Fibroblast of skin of left quadriceps (primary cell): Measurements from ENCODE around the gene RABGAP1L.
"Not testable (repeated sequence)": the region's sequence is repeated elsewhere in the genome, so short reads cannot be mapped to it uniquely, and the experiment has no call there.

Source experiments
- DNase-seq, 2 experiments: peaks; one replicate each; pipeline ENCODE4 v3.0.0-alpha.2; 2013; ENCODE audit warnings: low read depth in 2 of 2

The RABGAP1L gene

DNA sequence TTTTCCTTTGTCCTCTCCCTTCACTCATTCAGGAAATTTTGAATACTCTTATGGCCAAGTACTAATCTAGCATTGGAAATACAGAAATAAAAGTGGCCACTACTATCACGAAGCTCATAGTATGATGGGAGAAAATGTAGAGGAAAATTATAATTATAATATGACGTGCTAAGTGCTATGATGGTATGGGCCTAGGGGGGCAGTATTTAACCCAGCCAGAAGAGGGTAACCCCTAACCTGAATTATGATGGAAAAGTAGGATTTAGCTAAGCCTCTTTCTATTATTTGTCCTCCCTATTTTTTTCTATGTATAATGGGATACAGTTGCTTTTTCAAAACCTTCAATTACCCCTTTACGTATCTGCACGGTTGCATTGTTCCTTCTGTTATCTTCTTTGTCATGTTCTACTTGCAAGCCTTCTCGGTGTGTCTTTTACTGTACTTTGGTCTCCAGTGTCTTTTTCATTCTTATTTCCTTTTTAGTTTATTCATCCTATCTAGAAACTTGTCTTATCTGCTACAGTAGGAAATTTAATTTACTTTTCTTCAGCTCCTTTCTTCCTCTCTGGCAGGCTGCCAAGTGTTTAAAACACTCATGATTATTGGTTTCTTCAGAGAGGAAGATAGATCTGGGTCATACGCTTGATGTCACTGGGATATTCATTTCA is 199.6 kb downstream of the RABGAP1L start:
- no peak for DNase-seq

DNA sequence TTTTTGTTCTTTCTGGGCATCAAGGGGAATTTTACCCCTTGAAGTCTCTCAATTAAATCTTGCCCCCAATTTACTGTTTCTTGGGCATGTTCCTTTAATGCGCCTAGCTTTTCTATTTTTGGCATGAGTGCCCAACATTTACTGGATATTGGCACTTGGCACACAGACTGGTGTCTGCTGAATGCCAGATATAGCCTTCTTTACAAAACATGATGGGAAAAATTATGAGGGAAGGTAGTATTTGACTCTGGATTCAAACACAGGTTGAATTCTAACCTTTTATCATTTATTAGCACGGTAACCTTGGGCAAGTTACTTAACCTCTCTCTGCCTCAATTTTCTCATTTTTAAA is 200.1 kb downstream of the RABGAP1L start:
- DNase-seq: no peak

DNA sequence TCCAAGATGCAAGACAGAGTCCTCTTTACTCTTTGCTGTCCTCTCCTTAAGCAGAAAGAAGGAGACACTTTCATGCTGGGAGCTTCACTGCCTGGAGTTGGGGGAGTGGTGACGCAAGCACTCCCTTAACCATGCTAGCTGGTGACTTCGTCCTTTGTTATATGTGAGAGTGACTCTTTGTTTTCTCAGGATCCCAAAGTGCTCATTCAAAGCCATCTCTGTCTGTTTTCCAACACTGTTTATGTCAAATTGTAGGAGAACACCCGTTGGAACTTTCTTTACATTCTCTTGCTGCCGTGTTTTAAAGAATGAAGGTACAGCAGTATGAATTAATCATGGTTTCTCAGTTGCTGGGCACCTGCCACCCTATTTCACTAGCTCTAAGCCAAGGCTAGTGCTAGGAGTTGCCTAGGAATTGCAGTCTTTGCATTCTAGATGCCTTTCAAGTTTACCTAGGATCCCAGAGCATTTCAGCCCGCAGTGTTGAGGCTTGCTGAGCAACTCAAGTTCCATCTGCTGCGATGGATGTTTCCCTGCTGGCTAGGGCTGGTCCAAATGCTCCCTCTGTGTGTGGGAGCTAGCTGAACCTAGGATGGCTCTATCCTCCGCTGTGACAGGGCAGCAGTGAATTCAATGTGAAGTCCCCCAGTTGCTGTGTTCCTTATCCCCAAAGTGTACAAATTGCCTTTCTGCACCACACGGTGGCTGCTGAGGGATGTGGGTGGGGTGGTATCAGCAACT is 205.8 kb downstream of the RABGAP1L start:
- no peak for DNase-seq

DNA sequence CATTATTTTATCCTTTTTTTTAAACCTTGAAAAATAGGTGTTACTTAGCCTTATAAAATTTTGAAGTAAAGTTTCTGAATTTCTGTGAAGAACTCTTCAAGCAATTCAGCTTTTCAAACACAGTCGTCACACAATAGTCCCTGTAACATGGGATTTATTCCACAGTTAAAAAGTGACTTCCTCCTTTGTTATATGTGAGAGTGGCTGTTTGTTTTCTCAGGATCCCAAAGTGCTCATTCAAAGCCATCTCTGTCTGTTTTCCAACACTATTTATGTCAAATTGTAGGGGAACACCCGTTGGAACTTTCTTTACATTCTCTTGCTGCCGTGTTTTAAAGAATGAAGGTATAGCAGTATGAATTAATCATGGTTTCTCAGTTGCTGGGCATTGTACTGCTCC is 207.6 kb downstream of the RABGAP1L start:
- no peak for DNase-seq

DNA sequence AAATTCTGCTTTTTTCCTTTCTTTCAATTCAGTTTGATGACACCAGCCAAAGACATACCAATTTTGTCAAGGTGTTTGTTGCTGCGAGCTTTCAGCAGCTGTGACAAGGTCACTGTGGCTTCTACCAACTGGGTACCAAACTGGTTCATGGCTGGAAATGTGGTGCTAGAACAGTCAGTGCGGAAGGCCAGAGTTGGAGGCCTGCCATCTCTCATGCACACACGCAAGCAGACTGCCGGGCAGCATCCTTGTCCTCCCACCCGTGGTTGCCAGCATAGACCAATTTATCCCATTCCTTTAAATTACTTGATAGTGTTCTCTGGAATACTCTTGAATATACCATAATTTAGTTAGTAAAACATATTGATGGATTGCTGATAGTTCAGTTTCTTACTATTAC is 208.6 kb downstream of the RABGAP1L start:
- no peak for DNase-seq

DNA sequence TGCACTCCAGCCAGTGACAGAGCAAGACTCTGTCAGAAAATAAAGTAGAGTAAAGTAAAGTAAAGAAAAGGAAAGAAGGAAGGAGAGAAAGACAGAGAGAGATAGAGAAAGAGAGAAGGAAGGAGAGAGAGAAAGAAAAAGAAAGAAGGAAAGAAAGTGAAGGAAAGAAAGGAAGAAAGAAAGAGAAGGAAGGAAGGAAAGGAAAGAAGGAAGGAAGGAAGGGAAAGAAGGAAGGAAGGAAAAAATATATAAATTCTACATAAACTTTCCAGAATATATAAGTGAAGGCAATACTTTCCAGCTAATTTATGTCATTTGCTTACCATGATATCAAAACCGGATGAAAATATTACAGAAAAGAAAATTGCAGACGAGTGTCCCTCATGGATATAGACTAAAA is 216.7 kb downstream of the RABGAP1L start:
- DNase-seq: no peak

DNA sequence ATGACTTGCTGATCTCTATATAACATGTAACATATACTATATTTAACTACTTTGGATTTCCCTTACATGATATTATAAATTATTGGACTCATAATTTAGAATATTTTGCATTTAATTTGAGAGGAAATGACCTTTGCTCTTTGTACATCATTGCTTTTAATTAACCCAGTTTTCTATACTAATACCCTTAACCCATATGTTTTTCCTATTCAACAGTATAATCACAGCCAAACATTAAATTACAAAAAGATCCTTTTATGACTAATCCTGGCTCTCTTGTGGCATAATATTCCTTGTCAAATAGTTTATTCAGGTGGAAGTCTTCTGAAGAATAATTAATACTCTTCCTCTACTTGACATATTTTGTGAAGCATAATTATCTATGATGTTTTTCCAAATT is 232.4 kb downstream of the RABGAP1L start:
- DNase-seq: no peak

DNA sequence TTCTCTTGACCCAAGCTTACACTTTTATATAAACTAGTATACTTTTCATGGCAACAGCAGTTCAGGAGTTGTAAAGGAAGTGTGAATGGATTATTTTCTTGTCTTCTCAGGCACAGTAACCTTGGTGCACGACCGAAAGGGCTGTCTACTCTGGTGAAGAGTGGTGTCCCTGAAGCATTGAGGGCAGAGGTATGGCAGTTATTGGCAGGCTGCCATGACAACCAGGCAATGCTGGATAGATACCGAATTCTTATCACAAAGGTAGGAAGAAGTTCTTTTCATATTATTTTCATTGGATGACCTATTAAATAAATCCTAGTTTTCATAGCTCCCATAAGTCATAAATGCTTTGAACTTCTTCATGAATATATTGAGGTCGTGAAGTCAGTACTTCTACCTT is 234.6 kb downstream of the RABGAP1L start:
- no peak for DNase-seq

DNA sequence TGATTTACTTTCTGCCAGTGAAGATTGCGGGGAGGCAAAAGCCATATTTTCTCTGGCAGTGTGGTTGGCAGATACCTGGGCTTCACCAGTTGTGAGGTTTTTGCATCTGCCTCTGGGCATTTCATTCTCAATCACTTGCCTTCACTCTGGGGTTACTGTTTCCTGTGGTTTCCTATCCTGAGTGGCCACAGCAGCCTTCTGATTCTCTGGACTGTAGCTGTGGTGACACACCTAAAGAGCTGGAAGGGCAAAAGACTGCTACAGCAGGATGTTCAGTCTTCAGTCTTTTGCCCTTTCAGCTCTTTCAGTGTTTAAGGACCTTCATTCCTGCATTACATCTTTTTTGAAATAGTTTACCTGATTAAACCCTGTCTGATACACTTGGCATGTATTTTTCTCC is 237.9 kb downstream of the RABGAP1L start:
- DNase-seq: no peak

DNA sequence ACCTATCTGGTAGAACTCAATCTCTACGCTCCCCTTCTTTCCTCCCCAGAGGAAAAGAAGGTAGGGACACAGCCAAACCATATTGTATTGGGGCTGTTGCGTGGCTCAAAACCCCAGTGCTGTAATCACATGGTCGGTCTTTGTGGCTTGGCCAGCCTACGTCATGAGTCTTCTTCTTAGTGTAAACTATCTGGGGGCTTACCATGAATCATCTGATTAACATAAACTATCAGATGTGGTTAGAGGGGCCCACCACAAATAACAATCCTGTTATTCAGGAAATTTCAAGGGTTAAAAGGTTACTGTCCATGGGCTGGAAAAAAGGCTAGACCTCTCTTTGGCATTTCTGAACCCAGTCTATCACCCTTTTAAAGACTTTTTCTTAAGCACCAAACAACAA is 238.9 kb downstream of the RABGAP1L start:
- DNase-seq: peak; percentile 4 to 14

DNA sequence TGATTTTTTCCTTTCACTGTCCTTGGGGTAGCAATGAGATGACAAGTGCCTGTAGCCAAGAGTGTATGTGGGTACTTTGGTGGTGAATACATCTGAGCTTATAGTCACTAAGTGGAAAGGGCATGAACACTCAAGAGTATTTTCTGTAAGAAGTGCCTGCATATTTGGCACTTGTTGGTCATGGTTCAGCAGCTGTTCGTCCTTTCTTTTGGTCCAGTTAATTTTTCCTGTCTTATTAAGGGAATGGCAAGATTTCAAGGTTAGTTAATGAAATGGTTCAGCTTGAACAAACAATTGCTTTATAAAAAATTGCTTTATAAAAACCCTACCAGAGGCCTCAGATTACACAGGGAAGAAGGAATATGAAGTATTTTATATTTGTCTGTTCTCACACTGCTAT is 239.9 kb downstream of the RABGAP1L start:
- no peak for DNase-seq

DNA sequence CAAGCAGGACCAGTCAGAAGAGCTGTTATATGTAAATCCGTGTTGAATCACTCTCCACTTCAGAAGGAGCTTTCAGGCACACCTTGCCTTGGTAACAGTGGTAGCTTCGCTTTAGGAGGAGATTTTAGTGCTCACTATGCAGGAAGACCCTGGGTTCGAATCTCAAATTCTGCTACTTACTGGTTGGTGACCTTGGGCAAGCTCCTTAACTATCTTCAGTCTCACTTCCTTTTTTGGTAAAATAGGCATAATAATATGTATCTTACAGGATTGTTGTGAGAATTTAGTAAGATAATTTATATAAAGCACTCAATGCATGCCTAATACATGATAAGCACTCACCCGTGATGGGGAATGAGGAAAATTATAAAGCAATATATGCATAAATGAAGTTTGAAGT is 241.8 kb downstream of the RABGAP1L start:
- no peak for DNase-seq

DNA sequence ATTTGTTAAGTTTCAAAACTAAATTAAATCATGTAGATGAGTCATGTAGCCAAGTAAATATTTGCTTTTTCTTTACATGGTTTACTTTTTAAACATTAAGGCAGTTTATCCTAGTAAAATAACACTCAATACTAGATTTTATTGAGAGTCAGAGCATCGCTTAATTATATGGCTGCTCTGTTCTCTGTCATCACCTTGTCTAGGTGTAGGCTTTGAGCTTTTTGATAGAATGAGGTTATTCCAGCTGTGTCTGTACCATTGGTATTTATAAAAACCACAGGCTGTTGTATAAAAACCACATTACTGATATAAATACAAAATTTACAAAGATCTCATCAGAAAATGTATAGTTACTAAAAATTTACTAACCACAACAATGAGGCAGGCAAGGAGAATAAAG is 245.9 kb downstream of the RABGAP1L start:
- no peak for DNase-seq

DNA sequence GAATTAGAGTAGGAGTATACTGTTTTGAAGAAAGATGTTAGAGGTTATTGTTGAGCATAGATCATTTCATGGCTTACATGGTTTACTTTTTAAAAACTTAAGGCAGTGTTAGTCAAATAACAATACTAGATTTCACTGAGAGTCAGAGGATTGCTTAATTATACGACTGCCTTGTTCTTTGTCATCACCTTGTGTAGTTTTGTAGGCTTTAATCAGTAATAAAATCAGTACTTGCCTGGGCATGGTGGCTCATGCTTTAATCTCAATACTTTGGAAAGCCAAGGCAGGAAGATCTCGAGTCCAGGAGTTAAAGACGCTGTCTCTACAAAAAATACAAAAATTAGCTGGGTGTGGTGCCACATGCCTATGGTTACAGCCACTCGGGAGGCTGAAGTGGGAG is 247.1 kb downstream of the RABGAP1L start:
- no peak for DNase-seq

DNA sequence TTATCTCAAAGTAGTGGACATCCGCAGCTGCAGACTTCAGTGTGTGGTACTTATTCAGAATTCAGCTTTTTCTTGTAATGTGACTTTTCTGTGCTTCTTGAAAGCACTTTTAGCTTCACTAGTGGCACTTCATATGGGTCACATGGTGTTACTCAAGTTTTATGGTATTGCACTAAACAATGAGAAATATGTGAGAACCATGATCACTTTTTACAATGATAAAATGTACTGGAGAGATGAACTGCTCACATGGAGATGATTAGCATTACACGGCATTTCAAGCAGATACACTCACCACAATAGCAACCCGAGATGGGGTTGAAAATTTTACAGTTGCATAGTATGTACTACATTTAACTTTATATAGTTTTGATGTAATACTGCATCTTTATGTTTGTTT is 248.3 kb downstream of the RABGAP1L start:
- DNase-seq: peak; percentile 54 to 60

DNA sequence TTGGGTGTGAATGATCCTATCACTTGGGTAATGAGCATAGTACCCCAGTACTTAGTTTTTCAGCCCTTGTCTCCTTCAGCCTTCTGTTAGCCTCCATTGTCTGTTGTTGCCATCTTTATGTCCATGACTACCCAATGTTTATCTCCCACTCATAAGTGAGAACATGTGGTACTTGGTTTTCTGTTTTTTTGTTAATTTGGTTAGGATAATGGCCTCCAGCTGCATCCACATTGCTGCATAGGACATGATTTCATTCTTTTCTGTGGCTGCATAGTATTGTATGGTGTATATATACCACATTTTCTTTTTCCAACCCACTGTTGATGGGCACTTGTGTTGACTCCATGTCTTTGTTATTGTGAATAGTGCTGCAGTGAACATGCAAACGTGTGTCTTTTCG is 248.8 kb downstream of the RABGAP1L start:
- peak; percentile 34 to 37 for DNase-seq

DNA sequence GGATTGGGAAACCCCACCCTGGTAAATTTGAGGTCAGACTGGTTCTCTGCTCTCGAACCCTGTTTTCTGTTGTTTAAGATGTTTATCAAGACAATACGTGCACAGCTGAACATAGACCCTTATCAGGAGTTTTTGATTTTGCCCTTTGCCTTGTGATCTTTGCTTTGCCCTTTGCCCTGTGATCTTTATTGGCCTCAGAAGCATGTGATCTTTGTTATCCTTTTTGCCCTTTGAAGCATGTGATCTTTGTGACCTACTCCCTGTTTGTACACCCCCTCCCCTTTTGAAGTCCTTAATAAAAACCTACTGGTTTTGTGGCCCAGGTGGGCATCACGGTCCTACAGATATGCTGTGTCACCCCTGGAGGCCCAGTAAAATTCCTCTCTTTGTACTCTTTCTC is 250.5 kb downstream of the RABGAP1L start:
- not testable (repeated sequence) for DNase-seq

DNA sequence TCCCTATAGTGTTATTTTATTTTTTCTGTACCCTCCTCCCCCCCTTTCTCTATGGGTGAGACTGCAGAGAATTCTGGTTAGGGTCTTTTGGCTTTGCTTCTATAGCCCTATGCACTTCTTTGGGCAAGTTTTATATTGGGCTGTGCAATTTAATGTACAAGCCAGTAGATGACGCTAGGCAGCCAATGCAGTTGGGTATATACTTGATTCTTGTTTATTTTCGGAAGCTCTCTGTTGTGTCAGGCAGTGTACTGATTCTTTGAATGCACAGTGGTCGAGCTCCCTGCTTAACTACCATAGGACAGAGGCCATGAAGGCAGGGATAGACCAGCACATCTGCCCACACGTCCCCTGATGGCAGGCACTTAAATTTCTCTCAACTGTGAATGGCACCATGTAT is 254.3 kb downstream of the RABGAP1L start:
- no peak for DNase-seq

DNA sequence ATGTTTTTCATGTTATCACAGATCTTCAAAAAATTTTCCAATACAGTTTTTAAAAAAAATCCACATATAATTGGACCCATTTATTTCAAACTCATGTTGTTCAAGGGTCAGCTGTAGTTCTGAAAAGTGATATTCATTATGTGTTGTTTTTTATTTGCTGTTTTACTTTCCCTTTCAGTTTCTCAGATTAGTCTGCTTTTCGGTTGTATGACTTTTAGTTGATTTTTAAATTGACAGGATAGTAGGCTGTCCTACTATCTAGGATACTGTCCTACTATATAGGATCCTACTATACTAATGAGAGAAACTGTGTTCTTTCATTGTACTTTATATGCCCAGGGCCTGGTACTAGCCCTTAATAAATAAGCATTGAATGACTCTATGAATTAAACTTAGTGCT is 254.9 kb downstream of the RABGAP1L start:
- DNase-seq: no peak

DNA sequence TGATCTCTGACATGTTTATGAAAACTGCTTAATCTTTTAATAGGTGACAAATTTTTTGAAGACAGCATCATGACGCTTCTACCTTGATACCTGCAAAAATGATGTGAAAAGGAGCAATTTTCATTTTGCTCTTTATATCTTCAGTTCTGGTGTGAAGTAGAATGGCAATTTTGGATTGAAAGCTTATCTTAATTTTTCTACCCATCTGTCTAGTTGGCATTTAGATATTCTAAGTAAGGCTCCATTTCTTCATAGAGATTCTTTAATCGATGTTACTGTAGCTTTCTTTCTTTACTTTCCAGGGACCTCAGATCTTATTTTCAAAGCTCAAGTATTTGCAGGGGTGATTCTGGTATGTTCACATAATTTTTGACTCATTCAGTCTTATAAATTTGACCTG is 256.2 kb downstream of the RABGAP1L start:
- no peak for DNase-seq

DNA sequence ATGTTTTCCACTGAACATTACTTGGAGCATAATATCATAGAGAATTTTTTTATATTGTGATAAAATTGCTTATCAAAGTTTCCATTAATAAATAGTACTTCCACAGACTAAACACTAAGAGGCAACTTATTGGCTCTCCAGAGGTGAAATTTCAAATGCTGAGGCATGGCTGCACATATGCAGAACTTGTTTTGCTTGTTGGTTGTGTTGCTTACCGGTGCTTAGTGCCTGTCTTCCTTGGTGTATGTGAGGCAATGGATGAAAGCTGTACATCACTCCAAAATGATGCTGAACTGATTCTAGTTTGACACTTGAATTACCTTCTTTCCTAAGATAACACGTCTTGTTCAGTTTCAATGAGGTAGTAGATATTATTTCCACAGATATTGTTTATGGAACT is 258.6 kb downstream of the RABGAP1L start:
- no peak for DNase-seq

DNA sequence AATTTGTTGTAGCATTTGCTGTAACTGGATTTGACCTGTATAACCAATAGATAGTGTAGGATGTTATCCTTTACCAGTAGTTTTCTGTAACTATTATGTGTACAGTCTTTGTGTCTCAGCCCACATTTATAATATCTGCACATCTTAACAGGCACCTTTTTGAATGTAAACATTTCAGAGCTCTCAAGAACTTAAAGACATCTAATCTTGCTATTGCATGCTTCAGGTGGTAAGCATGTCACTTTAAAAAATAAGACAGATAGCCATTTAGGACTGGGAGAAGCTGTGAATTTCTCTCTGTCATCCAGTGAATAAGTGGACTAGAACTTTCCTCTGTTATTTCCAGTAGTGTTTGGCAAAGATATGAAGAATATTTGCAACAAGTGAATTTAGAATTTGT is 265.8 kb downstream of the RABGAP1L start:
- no peak for DNase-seq

DNA sequence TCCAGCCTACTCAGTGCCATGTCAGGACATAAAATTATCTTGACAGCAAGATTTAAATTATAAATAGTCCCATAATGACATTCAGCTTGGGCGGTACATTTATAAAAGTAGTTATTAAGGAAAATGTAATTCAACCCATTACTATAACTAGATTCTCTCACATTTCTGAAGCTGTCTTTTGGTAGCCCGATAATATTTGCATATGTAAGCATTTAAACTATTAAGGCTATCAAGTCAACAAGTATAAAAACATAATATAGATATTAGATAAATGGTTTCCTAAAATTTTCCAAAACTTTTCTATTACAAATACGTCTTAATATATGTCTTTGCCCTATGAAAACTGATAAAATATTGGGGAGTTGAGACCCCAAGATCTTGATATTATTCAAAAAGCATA is 266.8 kb downstream of the RABGAP1L start:
- no peak for DNase-seq

DNA sequence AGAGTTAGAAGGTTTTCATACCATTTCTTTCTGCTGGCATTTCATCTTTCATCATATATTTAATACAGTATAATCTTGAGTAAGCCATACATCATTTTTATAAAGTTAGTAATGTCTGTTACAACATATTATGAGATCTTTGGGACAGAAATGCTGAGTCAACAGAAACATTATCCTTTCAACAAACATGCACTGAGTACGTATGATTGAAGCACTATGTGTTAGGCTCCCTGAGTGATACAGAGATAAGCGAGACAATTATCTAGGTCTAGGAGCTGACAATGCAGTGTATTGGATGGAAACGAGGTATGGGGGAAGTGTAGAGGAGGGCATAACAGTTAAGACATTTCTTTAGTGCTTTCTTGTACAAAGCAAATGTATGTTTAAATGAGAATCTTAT is 268.7 kb downstream of the RABGAP1L start:
- DNase-seq: no peak
